Measurements from ENCODE around the gene ZCCHC10. TPM values are rescaled to one million over a fixed set of nuclear protein-coding genes. Genes with fewer than 3 reads are reported as not detected.
"Not testable (repeated sequence)": the region's sequence is repeated elsewhere in the genome, so short reads cannot be mapped to it uniquely, and the experiment has no call there.

ZCCHC10 gene
- total and polyA plus RNA-seq, 2 donors (not counting 3 experiments of a cell fraction or from before 2014, with no cell fraction given), result 25.9 to 32.1 TPM

- intact Hi-C loops (cut with micrococcal nuclease), result no loop called here
- DNase-seq (ENCODE audit: low read depth, low spot score) (no peak), FAIRE-seq (no peak)
- no peaks in the 10 kb centered on the region for H3K36me3 ChIP-seq (ENCODE audit: control insufficient read depth in 2 of 2, extremely low read depth in 1 of 2, insufficient read depth in 2 of 2, low read length in 2 of 2)
- no peak overlapping the region for H3K27ac ChIP-seq (ENCODE audit: insufficient read depth, low read depth, low read length)
- no peak overlapping the region for H2AFZ ChIP-seq (ENCODE audit: low read depth, low read length)
- H3K27me3 ChIP-seq (ENCODE audit: control insufficient read depth in 2 of 2, insufficient read depth in 2 of 2, low read length in 2 of 2), result no peaks in the 10 kb centered on the region
- CTCF ChIA-PET, result interaction anchor here (1.5 kb wide), 1 partner anchor 15 kb away, joined by 5 read pairs; no protein-coding TSS in a partner anchor
- no peaks in the 10 kb centered on the region for H3K9me1 ChIP-seq (replicated peaks; ENCODE audit: control insufficient read depth, extremely low read depth, insufficient read depth, low read length)
- POLR2A ChIA-PET, result no interaction called here
- dilution Hi-C loops (cut with MboI; ENCODE audit: extremely low pct_ligation_motif_present, low sequenced_read_pairs), result no loop called here
- no peak overlapping the region for H3K4me3 ChIP-seq (replicated peaks in 1 of 3; ENCODE audit: insufficient read depth in 1 of 3, low read depth in 1 of 3, low read length in 3 of 3)
- H3K9me3 ChIP-seq (replicated peaks; ENCODE audit: control insufficient read depth, insufficient read depth, low read length), result no peaks in the 10 kb centered on the region
- no peak for TF ChIP-seq FOS (IDR thresholded peaks at IDR 0.05; ENCODE audit: borderline replicate concordance, insufficient read depth, low read length)
- no peak for TF ChIP-seq MYC (IDR thresholded peaks at IDR 0.05; ENCODE audit: low read depth, low read length)
- TF ChIP-seq POLR2AphosphoS5 (IDR thresholded peaks at IDR 0.05; ENCODE audit: insufficient read depth, low read depth, low read length), result no peak
- no peak for TF ChIP-seq POLR2A (IDR thresholded peaks at IDR 0.05; ENCODE audit: low read depth, low read length)
- TF ChIP-seq, protein P1, sequence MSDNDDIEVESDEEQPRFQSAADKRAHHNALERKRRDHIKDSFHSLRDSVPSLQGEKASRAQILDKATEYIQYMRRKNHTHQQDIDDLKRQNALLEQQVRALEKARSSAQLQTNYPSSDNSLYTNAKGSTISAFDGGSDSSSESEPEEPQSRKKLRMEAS (IDR thresholded peaks at IDR 0.05; ENCODE audit: insufficient read depth, insufficient read length), result no peak
- no peak for TF ChIP-seq CTCF (IDR thresholded peaks at IDR 0.05; ENCODE audit: extremely low read depth in 1 of 2, insufficient read depth in 1 of 2, low read depth in 1 of 2, low read length in 2 of 2)
- no peak for TF ChIP-seq GATA2 (IDR thresholded peaks at IDR 0.05; ENCODE audit: insufficient read depth, insufficient read length, low read depth, low read length)
- no peak for TF ChIP-seq JUN (IDR thresholded peaks at IDR 0.05; ENCODE audit: borderline replicate concordance, insufficient read depth, insufficient read length, low read depth)
- no peak for TF ChIP-seq EZH2 (IDR thresholded peaks at IDR 0.05; ENCODE audit: borderline replicate concordance, low read depth, low read length, severe bottlenecking)
- H3K9ac ChIP-seq (replicated peaks; ENCODE audit: extremely low read depth, insufficient read depth, low read length), result no peak overlapping the region
- H3K79me2 ChIP-seq (ENCODE audit: control insufficient read depth, insufficient read depth, low read length), result no peaks in the 10 kb centered on the region
- BruUV-seq (replicated peaks), result no TSS peak
- no peaks in the 10 kb centered on the region for H4K20me1 ChIP-seq (replicated peaks; ENCODE audit: control insufficient read depth, extremely low read depth, insufficient read depth, low read length)
- peaks cover 3% of the 10 kb centered on the region for H3K4me1 ChIP-seq (ENCODE audit: control insufficient read depth, extremely low read depth, insufficient read depth, low read length)
- no peak overlapping the region for H3K4me2 ChIP-seq (ENCODE audit: insufficient read depth, low read length)
Measured at GRCh38 chr5:132976852-132977251, 49.5 kb downstream of the ZCCHC10 start.

DNA sequence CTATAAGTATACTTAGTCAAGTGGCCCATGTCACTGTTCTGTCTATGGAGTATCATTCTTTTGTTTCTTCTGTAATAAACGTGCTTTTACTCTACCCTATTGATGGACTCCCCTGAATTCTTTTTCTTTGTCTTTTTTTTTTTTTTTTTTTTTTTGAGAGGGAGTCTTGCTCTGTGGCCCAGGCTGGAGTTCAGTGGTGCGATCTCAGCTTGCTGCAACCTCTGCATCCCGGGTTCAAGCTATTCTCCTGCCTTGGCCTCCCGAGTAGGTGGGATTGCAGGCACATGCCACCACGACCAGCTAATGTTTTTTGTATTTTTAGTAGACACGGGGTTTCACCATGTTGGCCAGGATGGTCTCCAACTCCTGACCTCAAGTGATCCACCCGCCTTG is 53.9 kb downstream of the ZCCHC10 start:
- CTCF ChIA-PET, result interaction anchor here (0.6 to 0.9 kb wide), 2 partner anchors 71 to 1135 kb away, joined by 3 to 4 read pairs; no protein-coding TSS in a partner anchor
- BruUV-seq (replicated peaks); H2AFZ ChIP-seq (ENCODE audit: low read depth, low read length); H3K36me3 ChIP-seq (ENCODE audit: control insufficient read depth in 2 of 2, extremely low read depth in 1 of 2, insufficient read depth in 2 of 2, low read length in 2 of 2); H3K79me2 ChIP-seq (ENCODE audit: control insufficient read depth, insufficient read depth, low read length); H3K9me1 ChIP-seq (replicated peaks; ENCODE audit: control insufficient read depth, extremely low read depth, insufficient read depth, low read length); DNase-seq (ENCODE audit: low read depth, low spot score); FAIRE-seq; H3K27ac ChIP-seq (ENCODE audit: insufficient read depth, low read depth, low read length); H3K4me2 ChIP-seq (ENCODE audit: insufficient read depth, low read length); H3K4me3 ChIP-seq (replicated peaks in 1 of 3; ENCODE audit: insufficient read depth in 1 of 3, low read depth in 1 of 3, low read length in 3 of 3); H3K4me1 ChIP-seq (ENCODE audit: control insufficient read depth, extremely low read depth, insufficient read depth, low read length); H4K20me1 ChIP-seq (replicated peaks; ENCODE audit: control insufficient read depth, extremely low read depth, insufficient read depth, low read length); H3K9ac ChIP-seq (replicated peaks; ENCODE audit: extremely low read depth, insufficient read depth, low read length); H3K27me3 ChIP-seq (ENCODE audit: control insufficient read depth in 2 of 2, insufficient read depth in 2 of 2, low read length in 2 of 2); intact Hi-C loops (cut with micrococcal nuclease); dilution Hi-C loops (cut with MboI; ENCODE audit: extremely low pct_ligation_motif_present, low sequenced_read_pairs); H3K9me3 ChIP-seq (replicated peaks; ENCODE audit: control insufficient read depth, insufficient read depth, low read length): not testable (repeated sequence)
- POLR2A ChIA-PET, result interaction anchor here (0.7 kb wide), 1 partner anchor 75 kb away, joined by 6 read pairs; no protein-coding TSS in a partner anchor

Measured in endothelial cell of umbilical vein (primary cell).